Caki2 (cell line): ENCODE data around the gene OR10G2. TPM values are rescaled to one million over a fixed set of nuclear protein-coding genes. Genes with fewer than 3 reads are reported as not detected.
"Not testable (repeated sequence)": the region's sequence is repeated elsewhere in the genome, so short reads cannot be mapped to it uniquely, and the experiment has no call there.

Experiments used
- DNase-seq: peaks from one replicate; pipeline ENCODE4 v3.0.0-alpha.2; 2015; ENCODE audit warnings: low read depth
- in situ Hi-C: cut with HindIII; loops from 2 replicates; pipeline ENCODE4 v1.10.0; 2016; ENCODE audit warnings: low sequenced_read_pairs, low pct_unique_long_range_greater_than_20kb, mixed read lengths
- total RNA-seq: library from RNA; depleted of rRNA; stranded (reverse); fragments of >200 nt; shearing (Covaris generic); gene quantifications from 2 replicates; pipeline ENCODE4 v1.2.3, GENCODE V29; 2014; ENCODE audit warnings: low replicate concordance; rRNA removed

OR10G2 gene
- total RNA-seq, 1 experiment from 2014 or later: not detected

DNA sequence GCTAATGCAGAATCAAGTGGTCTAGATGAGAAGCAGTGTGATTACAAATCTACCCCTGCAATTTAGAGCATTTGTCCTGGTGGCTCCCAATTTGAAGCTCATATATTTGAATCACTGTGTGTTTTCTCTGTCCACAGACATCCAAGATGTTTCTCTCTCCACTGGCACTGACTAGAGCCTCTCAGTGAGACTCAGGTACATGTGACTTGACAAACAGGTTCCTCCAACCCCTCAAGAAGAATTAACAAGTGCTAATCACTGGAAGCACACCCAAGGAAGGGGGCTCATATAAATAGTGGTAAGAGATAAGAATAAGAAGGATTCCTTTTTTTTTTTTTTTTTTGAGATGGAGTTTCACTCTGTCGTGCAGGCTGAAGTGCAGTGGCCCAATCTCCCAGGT is 20.5 kb downstream of the OR10G2 start:
- no peak for DNase-seq
- in situ Hi-C loops: no loop called here

DNA sequence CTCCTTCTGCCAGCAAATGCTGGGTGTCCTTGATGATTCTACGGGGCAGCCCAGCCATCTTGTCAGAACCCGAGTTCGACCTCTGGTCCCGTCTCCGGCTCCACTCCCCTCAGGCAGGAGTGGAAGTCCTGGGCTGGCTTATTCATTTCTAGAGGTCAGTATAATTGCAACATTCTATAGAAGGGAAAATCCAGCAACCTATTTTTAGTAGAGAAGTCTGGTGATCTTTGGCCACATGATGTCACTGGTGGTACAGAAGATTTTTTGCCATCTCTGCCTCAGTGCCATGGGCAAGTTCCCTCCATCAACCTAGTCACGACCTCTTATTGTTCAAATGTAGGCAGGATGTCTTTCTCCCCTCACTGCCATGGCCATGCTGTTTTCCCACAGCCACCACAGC is 22.4 kb downstream of the OR10G2 start:
- in situ Hi-C loops: no loop called here
- DNase-seq: no peak

DNA sequence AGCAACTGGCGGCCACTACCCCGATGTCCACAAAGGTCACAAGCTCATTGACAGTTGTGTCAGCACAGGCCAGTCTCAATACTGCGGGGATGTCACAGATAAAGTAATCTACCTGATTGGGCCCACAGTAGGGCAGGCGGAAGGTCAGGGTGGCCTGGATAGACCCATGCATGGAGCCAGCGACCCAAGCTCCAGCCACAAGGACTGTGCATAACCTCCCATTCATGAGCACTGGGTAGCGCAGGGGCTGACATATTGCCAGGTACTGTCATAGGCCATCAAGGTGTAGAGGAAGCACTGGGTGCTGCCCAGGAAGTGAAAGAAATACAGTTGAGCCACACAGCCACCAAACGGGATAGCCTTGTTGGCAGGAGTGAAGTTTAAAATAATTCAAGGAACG is 32.6 kb downstream of the OR10G2 start:
- DNase-seq, in situ Hi-C loops: not testable (repeated sequence)

DNA sequence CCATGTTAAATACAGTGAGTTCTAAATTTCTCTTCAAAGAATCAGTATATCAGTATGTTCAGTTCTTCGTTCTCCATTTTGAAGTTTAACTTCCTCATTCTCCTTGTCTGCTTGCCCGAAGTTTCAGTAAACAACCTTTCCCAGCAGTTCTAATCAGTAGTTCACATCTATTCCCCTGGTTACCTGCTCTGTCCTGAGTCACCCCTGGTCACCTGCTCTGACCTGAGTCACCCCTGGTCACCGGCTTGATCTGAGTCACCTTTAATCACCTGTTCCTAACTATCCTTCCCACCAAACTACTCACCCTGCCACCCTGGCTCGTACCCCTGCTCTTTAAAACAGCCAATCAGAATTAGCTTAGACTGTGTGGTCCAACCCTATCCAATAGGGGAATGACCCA is 45.4 kb downstream of the OR10G2 start:
- in situ Hi-C loops: no loop called here
- DNase-seq: no peak

Other genes starting within 250 kb of the OR10G2 start
- gene CHD8, start 178.8 kb downstream of the OR10G2 start, total RNA-seq: 21.0 and 21.9 TPM in 2 replicates
- 13.1 and 24.4 TPM in 2 replicates for gene RAB2B, start 158.0 kb downstream of the OR10G2 start, total RNA-seq
- 43.9 and 89.9 TPM in 2 replicates for gene TOX4, start 157.7 kb downstream of the OR10G2 start, total RNA-seq
- 24.9 and 57.2 TPM in 2 replicates for gene METTL3, start 123.6 kb downstream of the OR10G2 start, total RNA-seq
- 2.3 and 5.0 TPM in 2 replicates for gene SALL2, start 108.6 kb downstream of the OR10G2 start, total RNA-seq
- gene OR10G3, start 54.9 kb downstream of the OR10G2 start, total RNA-seq: not detected in 2 replicates
- gene OR4E2, start 18.9 kb upstream of the OR10G2 start, total RNA-seq: not detected in 2 replicates
- gene OR4E1, start 38.9 kb upstream of the OR10G2 start, total RNA-seq: not detected in 2 replicates